GM12878 (cell line): ENCODE measurements around the gene CA10. TPM values are rescaled to one million over a fixed set of nuclear protein-coding genes. Genes with fewer than 3 reads are reported as not detected.

Experiments used
- ATAC-seq: fragments of 200-7000 bp; cut with Tn5 transposase; 3 replicates; pipeline ENCODE4 v1.9.1; 2020; ENCODE audit warnings: mild to moderate bottlenecking, moderate library complexity
- BruUV-seq: library from RNA; stranded (reverse); fragments of 400-500 nt; replicated peaks from 2 replicates; lab custom pipeline; 2021; lab: Mats Ljungman, UMichigan
- CTCF ChIA-PET: fragments of 300-600 bp; sonication (Branson Sonifier 250); formaldehyde crosslinking; extraction: SDS; loops from one replicate; lab custom pipeline; 2021; ENCODE audit warnings: inconsistent platforms; lab: Yijun Ruan, JAX
- POLR2A ChIA-PET: fragments of 350-600 bp; formaldehyde crosslinking; extraction: SDS; loops from one replicate; lab custom pipeline; 2021; ENCODE audit warnings: inconsistent platforms; lab: Charles Lee
- RAD21 ChIA-PET: fragments of 300-600 bp; sonication (Branson Sonifier 250); formaldehyde crosslinking; loops from one replicate; lab custom pipeline; 2023; ENCODE audit warnings: antibody characterized with exemption; ENCODE audit not compliant: unreplicated experiment; lab: Charles Lee
- SMC1A ChIA-PET: fragments of 300-600 bp; sonication (Branson Sonifier 250); formaldehyde crosslinking; loops from one replicate; lab custom pipeline; 2023; ENCODE audit not compliant: unreplicated experiment, uncharacterized antibody; lab: Charles Lee
- DNase-seq: peaks from one replicate; pipeline ENCODE4 v3.0.0-alpha.2; 2011; ENCODE audit warnings: low read depth, low spot score
- FAIRE-seq: peaks from 3 replicates; lab custom pipeline; 2011; peaks lifted over from hg19 to GRCh38; lab: Jason Lieb, UNC
- H2AFZ ChIP-seq: 2 replicates; pipeline ENCODE4 v1.6.0; 2011; ENCODE audit warnings: low read depth, low read length, control low read depth; ENCODE audit not compliant: control insufficient read depth
- H3K27ac ChIP-seq: 2 replicates; pipeline ENCODE4 v1.5.1; 2011; ENCODE audit warnings: control low read depth; ENCODE audit not compliant: control insufficient read depth, insufficient read depth
- H3K27me3 ChIP-seq, 2 experiments: replicated peaks in 1 of 2; 2 replicates each; pipeline versions ENCODE4 v1.6.0 to v1.6.1; 2011; ENCODE audit warnings: low read length in 1 of 2; ENCODE audit not compliant: control insufficient read depth in 2 of 2, insufficient read depth in 2 of 2
- H3K36me3 ChIP-seq, 2 experiments: 2 replicates each; pipeline ENCODE4 v1.5.1; 2011; ENCODE audit warnings: low read length in 1 of 2; ENCODE audit not compliant: control insufficient read depth in 2 of 2, insufficient read depth in 2 of 2
- H3K4me1 ChIP-seq: 2 replicates; pipeline ENCODE4 v1.6.1; 2011; ENCODE audit warnings: mild to moderate bottlenecking, low read length, moderate library complexity, mixed read lengths; ENCODE audit not compliant: control insufficient read depth, insufficient read depth
- H3K4me2 ChIP-seq: 2 replicates; pipeline ENCODE4 v1.6.0; 2011; ENCODE audit warnings: control low read depth; ENCODE audit not compliant: control insufficient read depth, insufficient read depth
- H3K4me3 ChIP-seq: fragments of 200-600 bp; sonication (generic); 2 replicates; pipeline ENCODE4 v1.5.1; 2016
- H3K79me2 ChIP-seq: 2 replicates; pipeline ENCODE4 v1.6.0; 2011; ENCODE audit warnings: low read length; ENCODE audit not compliant: control insufficient read depth, insufficient read depth
- H3K9ac ChIP-seq: 2 replicates; pipeline ENCODE4 v1.8.0; 2011; ENCODE audit warnings: low read length, control low read depth, mixed read lengths; ENCODE audit not compliant: control insufficient read depth, insufficient read depth
- H3K9me3 ChIP-seq: replicated peaks from 3 replicates; pipeline ENCODE4 v1.5.1; 2011; ENCODE audit warnings: mild to moderate bottlenecking, low read length; ENCODE audit not compliant: control insufficient read depth, insufficient read depth
- H4K20me1 ChIP-seq: 2 replicates; pipeline ENCODE4 v1.6.0; 2011; ENCODE audit not compliant: control insufficient read depth, insufficient read depth
- BACH1 ChIP-seq: fragments of 450-650 bp; IDR thresholded peaks from 2 replicates; pipeline ENCODE4 v1.6.1; 2017; ENCODE audit warnings: mild to moderate bottlenecking, borderline replicate concordance
- NFYA ChIP-seq: IDR thresholded peaks from 2 replicates; pipeline ENCODE4 v1.6.1; 2011; ENCODE audit warnings: low read depth, mild to moderate bottlenecking, low read length, improper control_type of control experiment, borderline replicate concordance
- RELA ChIP-seq: fragments of 450-650 bp; IDR thresholded peaks from 2 replicates; pipeline ENCODE4 v1.8.0; 2014; ENCODE audit warnings: borderline replicate concordance; ENCODE audit not compliant: partially characterized antibody
- RFX5 ChIP-seq: IDR thresholded peaks from 2 replicates; pipeline ENCODE4 v1.6.1; 2011; ENCODE audit warnings: low read depth, low read length, improper control_type of control experiment
- RUNX3 ChIP-seq: IDR thresholded peaks from 2 replicates; pipeline ENCODE4 v1.6.1; 2012; ENCODE audit warnings: low read length, inconsistent platforms
- SKIL ChIP-seq: fragments of 450-650 bp; IDR thresholded peaks from 2 replicates; pipeline ENCODE4 v1.6.1; 2017; ENCODE audit warnings: mild to moderate bottlenecking, low read depth, inconsistent platforms; ENCODE audit not compliant: poor library complexity, severe bottlenecking
- SP1 ChIP-seq: IDR thresholded peaks from one replicate; pipeline ENCODE4 v1.6.1; 2011; ENCODE audit warnings: low read depth, low read length
- YBX1 ChIP-seq: fragments of 450-650 bp; IDR thresholded peaks from 2 replicates; pipeline ENCODE4 v1.6.1; 2016; ENCODE audit warnings: antibody characterized with exemption
- WGBS: methylation state at CpG from one replicate; pipeline ENCODE4 v1.1.6; 2016; ENCODE audit warnings: low lambda C conversion rate; ENCODE audit not compliant: insufficient replicate concordance, insufficient coverage; ENCODE audit errors: missing lambda C conversion rate; 5-methylcytosine and 5-hydroxymethylcytosine counted together
- in situ Hi-C: fragments of 300-500 bp; cut with MboI; formaldehyde crosslinking; loops from 9 replicates; pipeline ENCODE4 v1.14.3; 2018; ENCODE audit warnings: mixed read lengths
- intact Hi-C: fragments of 100-400 bp; cut with micrococcal nuclease; formaldehyde crosslinking; loops from one replicate; pipeline ENCODE4 v1.14.2; 2022; ENCODE audit not compliant: unreplicated experiment
- polyA plus RNA-seq, 11 experiments: library from polyadenylated mRNA; depleted of rRNA in 4 of 11; unstranded in 6 of 11; stranded (reverse) in 5 of 11; fragments of >200 nt; fragmentation: Nextera tagmentation in 4 of 11; fragmentation: Illumina TruSeq in 1 of 11; extraction: Ambion mirVana in 4 of 11; extraction: Trizol in 1 of 11; gene quantifications; 1 replicate in 1 of 11; 2 replicates in 10 of 11; pipeline versions ENCODE4 v1.2.1 to v1.2.3, GENCODE V29; 2011 to 2016; ENCODE audit warnings: inconsistent platforms in 2 of 11, missing spikeins in 2 of 11, low read depth in 1 of 11
- total RNA-seq, 4 experiments: library from RNA; depleted of rRNA in 3 of 4; stranded (reverse); fragments of >200 nt in 3 of 4; fragmentation: Illumina TruSeq in 1 of 4; extraction: Trizol in 1 of 4; gene quantifications; 2 replicates each; pipeline versions ENCODE4 v1.2.1 to v1.2.3, GENCODE V29; 2013 to 2021
- TF ChIP-seq, protein P1 (sequence below): IDR thresholded peaks from 2 replicates; pipeline ENCODE4 v1.6.1; 2011; ENCODE audit warnings: low read depth, mild to moderate bottlenecking, low read length, moderate library complexity, borderline replicate concordance; ENCODE audit errors: extremely low read depth

CA10 gene
- total and polyA plus RNA-seq, 10 of the 15 experiments (the other 5 are each of a cell fraction or from before 2014, with no cell fraction given) = not detected

- ChIA-PET RAD21 (no interaction called here), CTCF (interaction anchor here (1.1 kb wide), 1 partner anchor 9 kb away, joined by 4 read pairs; no protein-coding TSS in a partner anchor), POLR2A (no interaction called here), SMC1A (no interaction called here)
- no peak for FAIRE-seq
- Histone ChIP-seq H3K36me3 (no peaks in the 10 kb centered on the region), H3K9me3 (no peaks in the 10 kb centered on the region), H2AFZ (no peak overlapping the region), H3K27ac (no peak overlapping the region), H3K27me3 (no peaks in the 10 kb centered on the region), H3K4me2 (no peak overlapping the region), H4K20me1 (no peaks in the 10 kb centered on the region), H3K9ac (no peak overlapping the region), H3K79me2 (no peaks in the 10 kb centered on the region), H3K4me1 (no peaks in the 10 kb centered on the region), H3K4me3 (no peak overlapping the region)
- in situ Hi-C loops = no loop called here
- 33% methylated on average over 10 of the region's 10 CpGs for WGBS
- no TSS peak for BruUV-seq
- TF ChIP-seq SKIL = no peak
- TF ChIP-seq NFYA = no peak
- no peak for TF ChIP-seq BACH1
- ATAC-seq = no peak
- intact Hi-C loops = no loop called here
- DNase-seq = no peak
Measured at GRCh38 chr17:51683291-51683690, 475.2 kb downstream of the CA10 start.

- Histone ChIP-seq H3K79me2 (no peaks in the 10 kb centered on the region), H3K27ac (no peak overlapping the region), H3K4me1 (no peaks in the 10 kb centered on the region), H3K36me3 (no peaks in the 10 kb centered on the region), H2AFZ (no peak overlapping the region), H3K9me3 (no peaks in the 10 kb centered on the region), H3K27me3 (no peaks in the 10 kb centered on the region), H3K4me3 (no peak overlapping the region), H4K20me1 (no peaks in the 10 kb centered on the region), H3K9ac (no peak overlapping the region), H3K4me2 (no peak overlapping the region)
- RAD21 ChIA-PET = no interaction called here
- intact Hi-C loops (no loop called here), in situ Hi-C loops (no loop called here)
- CTCF ChIA-PET = no interaction called here
- no peak for FAIRE-seq
- DNase-seq = no peak
- 38% methylated on average over 5 of the region's 5 CpGs for WGBS
- BruUV-seq = no TSS peak
- POLR2A ChIA-PET = no interaction called here
- TF ChIP-seq RFX5 = no peak
- TF ChIP-seq, protein P1, sequence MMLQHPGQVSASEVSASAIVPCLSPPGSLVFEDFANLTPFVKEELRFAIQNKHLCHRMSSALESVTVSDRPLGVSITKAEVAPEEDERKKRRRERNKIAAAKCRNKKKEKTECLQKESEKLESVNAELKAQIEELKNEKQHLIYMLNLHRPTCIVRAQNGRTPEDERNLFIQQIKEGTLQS = no peak
- no peak for TF ChIP-seq SP1
- no peak for TF ChIP-seq RUNX3
- no peak for TF ChIP-seq YBX1
- TF ChIP-seq RELA = no peak
- SMC1A ChIA-PET = no interaction called here
- ATAC-seq = no peak
Measured at GRCh38 chr17:51682115-51682514, 476.4 kb downstream of the CA10 start.
